ENCODE results near the gene NINJ2.
A peak's percentile ranks its signal among the peaks of the same experiment; 100 is the strongest.

Gene NINJ2

DNA sequence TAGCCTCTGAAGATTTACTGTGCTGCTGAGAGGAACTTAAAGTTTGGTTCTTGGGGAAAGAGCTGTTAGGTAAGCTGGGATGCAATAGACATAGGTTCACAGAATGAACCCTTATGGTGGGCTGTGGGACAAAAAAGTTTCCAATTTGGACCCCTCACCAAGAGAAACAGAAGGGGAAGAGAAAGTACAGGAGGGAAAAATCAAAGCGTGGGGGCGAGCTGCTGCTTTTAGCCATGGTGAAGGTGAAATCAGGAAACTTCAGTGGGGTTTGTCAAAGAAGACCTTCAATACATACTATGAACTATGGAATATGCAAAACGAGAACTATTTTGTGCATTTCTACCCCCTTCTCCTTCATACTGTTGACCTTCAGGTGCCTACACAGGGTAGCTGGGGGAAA lies 10.6 kb upstream of the NINJ2 start:
- no peak for DNase-seq (ENCODE audit: low spot score)

DNA sequence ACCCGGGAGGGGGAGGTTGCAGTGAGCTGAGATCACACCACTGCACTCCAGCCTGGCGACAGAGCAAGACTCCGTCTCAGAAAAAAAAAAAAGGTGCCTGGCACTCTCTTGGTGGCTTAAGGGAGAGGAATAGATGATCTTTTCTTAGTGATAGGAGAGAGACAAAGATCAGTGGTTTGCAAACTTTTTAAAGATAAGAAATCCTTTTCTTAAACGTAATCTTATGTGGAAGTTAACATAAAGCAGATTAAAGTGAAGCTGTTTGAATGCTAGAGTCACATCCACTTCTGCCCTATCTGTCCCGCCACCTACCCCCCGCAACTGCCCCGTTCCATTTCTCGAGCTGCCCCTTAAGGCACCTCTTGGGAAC lies 6.3 kb upstream of the NINJ2 start:
- DNase-seq (ENCODE audit: low spot score): no peak

DNA sequence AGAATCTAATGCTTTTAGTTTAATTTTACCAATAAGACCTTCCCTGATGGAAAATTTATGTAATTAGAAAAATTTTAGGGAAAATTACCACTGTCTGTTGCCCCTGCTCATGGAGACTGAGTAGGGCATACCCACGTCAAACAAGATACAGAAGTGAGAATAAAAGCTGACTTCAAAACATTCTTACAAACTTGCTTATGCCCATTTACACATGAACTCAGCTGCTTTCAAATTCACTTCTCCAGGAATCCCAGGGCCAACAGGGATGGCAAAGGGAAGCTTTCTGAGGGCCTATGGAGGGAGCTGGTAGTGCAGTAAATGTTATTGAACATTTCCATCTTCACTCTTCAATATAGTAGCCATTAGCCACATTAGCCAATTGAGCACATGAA lies 4.8 kb upstream of the NINJ2 start:
- DNase-seq (ENCODE audit: low spot score): no peak

DNA sequence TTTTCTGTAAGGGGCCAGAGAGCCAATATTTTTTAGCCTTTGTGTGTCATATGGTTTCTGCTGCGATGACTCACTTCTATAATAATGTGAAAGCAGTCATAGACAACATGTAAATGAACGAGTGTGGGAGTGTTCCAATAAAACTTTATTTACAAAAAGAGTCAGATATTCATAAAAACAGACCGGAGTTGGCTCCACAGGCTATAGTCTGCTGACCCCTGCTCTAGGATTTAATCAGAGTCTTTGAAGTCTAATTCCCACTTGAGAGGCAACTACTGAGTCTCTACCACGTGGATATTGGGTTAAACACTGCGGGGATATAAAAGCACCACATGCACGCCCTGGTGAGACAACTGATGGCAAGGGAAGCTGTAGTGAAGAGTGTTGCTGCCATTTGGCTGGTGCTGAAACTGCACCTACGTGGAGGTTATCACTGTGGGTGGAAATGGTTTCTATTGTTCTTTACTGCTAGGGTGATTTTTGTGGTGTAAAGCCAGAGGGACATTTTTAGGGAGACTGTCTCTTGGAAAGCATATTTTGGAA lies 3.6 kb upstream of the NINJ2 start:
- peak; percentile 51 for DNase-seq (ENCODE audit: low spot score)

DNA sequence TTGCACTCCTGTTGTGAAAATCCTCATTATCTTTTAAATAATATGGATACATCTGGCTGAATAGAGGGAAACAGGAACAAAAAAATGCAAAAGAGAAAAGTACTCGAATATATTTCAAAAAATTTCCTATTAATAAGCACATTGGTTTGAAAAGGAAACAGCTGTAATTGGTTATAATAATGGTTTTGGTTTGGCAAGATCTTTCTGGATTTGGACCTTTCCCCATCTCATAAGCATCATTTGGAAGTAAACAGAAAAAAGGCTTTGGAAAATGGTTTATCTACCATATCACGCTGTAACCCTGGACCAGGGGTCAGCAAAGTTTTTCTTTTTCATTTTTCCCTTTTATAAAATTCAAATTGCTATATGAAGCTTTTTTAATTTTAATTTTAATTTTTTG lies 2.8 kb upstream of the NINJ2 start:
- DNase-seq (ENCODE audit: low spot score): no peak

DNA sequence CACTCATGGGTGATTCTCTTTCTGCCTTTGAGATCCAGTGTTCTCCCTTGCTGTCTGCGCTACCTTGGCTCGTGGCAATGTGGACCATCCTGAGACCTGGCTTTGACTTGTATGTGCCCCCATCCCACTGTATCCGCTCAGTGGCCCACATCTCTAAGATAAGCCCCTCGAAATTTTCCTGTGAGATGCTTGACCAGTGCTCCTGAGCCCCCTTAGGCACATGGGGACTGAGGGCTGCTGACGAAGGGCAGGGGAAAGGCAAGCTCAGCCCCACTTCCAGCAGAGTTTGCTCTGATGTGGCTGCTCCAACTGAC lies 1.5 kb upstream of the NINJ2 start:
- DNase-seq (ENCODE audit: low spot score): no peak

DNA sequence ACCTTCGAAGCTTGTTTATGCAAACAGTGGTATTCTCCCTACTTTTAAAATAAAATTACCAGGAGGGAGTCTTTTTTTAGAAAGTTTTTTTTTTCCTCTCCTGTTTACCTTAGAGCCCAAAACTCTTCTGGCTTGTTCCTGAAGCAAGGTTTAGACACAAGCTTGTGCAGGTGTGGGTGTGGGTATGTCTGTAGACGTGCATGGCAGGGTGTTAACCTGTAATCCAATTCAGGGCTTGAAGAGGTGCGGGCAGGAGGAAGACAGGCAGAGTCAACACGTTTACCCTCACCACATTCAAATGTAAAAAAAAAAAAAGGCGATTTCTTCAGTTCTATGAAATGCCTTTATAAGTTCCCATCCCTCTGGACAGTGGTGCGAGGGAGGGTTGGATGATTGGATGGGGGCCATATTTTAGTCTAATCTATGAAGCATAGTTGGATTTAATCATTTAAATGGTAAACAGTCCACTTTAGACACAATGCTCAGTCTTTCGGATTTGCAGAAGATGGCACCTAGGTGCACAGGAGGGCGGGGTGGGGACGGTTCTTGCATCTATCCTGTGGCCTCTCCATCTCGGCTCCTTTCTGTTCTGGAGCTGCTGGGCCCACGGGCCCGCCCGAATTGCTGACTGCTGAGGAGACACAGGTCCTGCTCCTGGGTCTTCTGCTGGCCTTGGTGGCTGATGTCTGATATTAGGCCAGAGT lies 982 bp upstream of the NINJ2 start:
- no peak for DNase-seq (ENCODE audit: low spot score)

DNA sequence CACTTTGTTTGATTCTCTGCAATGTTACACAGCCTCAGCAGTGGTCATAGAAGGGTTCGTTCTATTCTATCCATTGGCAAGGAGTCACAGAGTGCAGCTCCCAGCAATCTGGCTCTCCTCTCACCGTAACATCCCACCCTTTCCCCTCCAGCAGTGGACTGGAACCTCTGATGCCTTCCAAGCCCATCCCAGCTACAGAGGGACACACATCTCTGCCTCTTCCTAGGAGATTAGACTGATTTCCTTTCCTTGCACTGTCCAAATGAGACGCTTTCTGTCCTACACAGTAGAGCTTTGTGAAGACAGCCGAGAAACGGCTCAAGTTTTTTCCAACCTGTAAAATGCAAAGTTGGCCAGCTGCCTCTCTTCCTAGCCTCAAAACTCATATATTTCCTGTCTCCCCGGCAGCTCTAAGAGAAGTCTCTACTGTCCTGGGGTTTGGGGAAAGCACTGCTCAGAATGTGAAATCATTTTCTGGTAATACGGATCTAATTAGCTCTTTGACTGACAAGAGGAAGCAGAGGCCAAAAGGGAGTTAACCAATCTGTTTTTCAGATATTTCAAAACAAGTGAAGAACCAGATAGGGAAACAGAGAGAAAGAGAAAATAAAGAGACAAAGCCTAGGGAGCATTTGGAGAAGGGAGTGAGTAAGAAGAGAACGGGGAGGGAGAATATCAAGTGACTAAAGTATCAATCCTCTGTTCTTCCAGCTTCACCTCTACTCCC lies 516 bp downstream of the NINJ2 start:
- DNase-seq (ENCODE audit: low spot score): no peak

DNA sequence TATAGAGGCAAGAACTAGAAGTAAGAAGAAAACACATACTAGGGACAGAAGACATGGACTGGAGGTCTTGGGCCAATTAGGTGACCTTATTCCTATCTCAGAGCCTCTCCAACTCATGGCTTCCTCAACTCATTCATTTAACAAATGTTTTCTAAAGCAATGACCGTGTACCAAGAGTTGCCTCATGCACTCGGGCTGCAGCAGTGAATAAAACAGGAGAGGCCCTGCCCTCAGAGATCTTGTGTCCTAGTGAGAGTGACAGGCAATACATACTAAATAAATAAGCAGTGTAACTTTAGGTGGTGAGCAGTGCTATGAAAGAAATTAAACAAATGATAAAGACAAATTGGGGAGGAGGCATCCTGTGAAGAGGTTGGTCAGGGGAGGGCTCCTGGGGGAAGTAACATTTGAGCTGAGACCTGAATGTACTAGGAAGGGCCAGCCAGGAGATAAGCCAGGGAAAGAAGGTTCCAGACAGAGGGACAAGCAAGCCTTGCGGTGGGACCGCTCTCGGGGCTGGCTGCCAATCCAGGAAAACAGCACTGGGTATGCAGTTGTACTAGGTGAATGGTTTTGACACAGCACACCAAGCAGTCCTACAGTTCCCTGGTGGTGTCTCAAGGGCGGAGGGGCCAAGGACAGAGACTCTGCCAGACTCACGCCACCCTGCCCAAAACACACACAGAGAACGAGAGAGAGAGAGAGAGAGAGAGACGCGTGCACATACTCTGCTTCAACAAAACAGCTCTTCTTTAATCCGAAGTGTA lies 1.3 kb downstream of the NINJ2 start:
- no peak for DNase-seq (ENCODE audit: low spot score)

DNA sequence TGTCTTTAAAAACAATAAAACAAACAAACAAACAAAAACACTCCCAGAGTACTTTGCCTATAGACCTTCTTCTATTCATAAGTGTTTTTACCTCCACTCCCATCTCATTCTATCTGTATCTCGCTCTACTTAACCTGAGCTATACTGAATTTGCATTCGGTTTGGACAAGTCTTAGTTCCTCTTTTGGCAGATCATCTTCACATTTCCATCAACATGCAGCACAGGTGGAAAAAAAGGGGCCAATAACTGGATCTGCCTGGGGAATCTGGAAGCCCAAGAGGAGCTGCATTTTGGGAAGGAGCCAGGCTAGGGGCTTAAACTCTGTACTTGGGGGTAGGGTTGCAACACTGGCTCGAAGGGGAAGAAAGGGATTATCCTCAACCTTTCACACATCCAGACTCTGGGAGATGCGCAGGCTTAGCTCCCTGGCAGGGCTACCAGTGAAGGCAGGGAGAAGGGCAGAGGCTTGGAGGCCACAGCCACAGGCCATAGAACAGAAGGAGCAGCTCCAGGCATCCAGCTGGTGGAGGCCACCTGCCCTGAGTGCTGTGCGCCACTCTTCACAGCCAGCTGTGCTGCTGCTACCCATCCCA lies 4.1 kb downstream of the NINJ2 start:
- DNase-seq (ENCODE audit: low spot score): no peak

DNA sequence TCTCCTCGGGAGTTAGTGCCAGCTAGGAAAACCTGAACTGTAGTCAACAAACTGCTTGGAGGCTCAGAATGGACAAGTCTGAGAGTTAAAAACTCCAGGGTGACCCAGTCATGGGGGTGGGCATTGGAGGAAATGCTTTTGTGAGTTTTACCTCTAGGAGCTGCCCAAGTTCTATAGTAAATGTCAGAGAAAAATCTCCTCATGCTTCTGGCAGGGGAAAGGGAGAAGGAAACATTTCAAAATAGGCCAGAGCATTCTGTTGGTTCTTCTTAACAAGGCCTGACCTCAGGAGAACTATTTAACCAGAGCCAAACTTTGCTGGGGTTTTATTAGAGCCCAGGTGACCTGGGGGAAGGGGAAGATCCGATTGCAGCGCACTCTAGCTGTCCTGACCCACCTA lies 12.3 kb downstream of the NINJ2 start:
- peak; percentile 35 for DNase-seq (ENCODE audit: low spot score)

DNA sequence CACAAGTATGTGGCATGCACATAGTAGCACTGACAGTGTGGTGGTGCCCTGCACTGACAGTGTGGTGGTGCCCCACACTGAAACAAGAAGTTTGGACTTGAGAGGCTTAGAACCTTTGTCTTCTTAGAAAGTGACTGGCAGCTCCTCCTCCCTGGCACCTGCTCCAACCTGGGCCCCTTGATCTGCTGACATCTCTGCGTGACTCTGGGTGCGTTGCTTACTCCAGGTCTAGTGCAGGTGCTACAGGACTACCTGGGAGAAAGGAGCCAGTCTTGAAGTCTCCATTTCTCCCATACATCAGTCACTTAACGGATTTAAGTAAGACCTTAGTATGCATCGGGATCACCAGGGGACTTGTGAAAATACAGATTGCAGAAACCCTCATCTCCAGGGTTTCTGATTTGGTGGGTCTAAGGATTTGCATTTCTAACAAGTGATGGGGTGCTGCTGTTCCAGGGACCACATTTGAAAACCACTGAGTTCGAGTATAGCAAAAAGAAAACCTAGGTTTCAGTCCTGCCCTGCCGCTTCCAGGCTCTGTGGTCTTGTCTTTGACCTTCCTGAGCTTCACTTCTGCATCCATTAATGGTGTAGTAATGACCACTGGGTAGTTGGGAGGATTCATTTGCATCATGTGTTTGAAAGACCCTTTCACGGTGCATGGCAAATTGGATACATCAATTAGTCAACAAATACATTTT lies 15.7 kb downstream of the NINJ2 start:
- no peak for DNase-seq (ENCODE audit: low spot score)

DNA sequence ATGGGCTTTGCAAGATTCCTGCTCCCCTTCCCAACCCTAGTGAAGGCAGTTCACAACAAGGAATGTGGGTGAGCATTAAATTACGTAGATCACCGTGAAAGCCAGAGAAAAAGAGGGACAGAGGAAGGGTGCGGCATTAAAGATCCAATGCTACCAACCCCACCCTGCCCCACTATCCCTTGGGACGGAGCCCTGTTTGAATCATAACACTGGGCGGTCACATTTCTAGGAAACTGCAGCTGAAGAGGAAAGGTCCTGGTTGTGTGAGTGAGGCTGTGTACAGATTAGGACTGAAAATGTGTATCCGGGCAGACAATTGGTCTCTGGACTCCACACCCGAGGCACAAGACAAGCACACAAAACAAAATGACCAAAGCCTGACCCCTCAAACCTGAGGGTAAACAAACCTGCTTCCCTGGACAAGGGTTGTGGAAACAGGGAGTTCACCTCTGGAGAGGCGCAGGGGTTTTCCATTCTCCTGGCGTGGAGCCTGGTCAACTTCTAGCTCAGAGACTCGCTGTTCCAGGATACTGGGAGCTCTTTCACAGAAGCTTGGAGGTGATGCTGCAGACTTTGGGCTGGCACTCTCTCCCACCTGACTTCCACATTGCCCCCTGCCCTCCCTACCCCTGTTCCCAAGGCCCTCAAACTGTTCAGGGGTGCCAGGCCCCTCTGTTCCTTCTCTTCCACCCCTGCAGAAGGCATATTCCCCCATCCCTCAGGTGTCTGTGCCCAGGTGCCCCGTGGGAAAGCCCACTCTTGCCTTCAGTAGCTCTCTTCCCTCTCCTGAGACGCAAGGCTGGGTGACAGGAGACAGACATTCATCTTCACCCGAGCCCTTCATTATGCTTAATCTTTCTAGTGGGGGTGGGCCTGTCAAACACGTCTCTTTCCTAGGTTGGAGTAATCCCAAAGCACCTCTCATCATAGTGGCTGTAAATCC lies 16.5 kb downstream of the NINJ2 start:
- no peak for DNase-seq (ENCODE audit: low spot score)

DNA sequence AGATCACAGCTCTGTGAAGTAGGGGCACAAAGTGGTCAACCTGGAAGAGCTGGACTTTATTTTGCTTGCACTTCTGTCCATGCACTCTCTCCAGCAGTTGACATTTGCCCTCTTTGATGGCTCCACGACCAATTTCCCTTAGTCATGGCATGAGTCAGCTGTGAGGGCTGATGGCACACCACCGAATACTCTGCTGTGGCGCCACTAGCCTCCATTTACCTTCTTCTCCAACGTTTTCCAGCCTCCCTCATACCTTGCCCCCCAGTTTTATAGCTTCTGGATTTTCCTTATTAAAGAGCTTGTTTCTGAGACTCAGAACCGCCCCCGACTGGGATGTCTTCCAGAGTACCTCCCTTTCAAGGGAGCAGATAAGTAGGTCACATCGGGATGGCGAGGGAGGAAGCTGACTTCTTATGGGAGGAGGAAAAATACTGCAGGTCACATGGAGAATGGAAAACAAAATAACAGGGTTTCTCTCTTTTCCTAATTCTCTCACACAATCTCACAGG lies 17.6 kb downstream of the NINJ2 start:
- no peak for DNase-seq (ENCODE audit: low spot score)

DNA sequence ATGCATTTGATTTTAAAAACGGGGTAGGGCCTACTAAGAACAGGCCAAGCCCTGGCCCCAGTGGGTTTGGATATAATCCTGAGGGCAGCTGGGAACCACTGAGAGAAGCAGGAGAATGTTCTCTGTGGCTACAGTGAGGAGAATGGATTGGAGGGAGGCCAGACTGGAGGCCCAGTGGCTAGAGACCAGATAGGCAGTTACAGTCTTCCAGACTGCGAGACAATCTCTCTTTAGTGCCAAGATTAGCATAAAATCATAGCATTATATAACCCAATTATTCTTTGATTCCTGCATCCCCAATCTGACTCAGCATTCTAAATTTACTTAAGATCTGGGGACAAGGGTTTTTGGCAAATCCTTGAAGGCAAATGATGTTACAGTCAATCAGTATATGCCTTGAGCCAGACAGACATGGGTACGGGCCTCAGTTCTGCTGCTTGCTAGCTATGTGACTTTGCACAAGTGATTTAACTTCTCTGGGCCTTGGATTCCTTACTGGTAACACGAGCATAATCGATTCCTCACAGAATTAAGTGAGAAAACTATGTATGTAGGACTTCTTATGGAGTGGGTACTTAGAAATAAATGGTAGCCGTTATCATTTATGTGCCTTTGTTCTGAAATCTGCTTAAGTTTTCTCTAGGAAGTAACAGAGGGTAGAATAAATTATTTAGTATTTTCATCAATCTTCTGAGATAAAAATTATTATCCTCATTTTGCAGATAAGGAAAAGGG lies 18.3 kb downstream of the NINJ2 start:
- DNase-seq (ENCODE audit: low spot score): no peak

DNA sequence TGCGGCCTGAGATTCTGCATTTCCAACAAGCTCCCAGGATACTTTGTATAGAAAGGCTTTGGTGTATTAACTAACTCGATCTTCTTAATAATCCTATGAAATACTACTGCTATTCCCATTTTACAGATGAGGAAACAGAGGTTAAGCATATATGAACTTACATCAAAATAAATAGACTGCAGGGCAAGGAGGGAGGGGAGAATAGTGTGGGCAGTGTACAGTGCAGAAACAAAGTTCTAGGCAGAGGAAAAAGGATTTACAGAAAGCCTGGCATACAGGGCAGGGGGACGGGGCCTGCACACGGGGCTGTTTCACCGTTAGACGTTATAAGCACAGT lies 19.0 kb downstream of the NINJ2 start:
- no peak for DNase-seq (ENCODE audit: low spot score)

DNA sequence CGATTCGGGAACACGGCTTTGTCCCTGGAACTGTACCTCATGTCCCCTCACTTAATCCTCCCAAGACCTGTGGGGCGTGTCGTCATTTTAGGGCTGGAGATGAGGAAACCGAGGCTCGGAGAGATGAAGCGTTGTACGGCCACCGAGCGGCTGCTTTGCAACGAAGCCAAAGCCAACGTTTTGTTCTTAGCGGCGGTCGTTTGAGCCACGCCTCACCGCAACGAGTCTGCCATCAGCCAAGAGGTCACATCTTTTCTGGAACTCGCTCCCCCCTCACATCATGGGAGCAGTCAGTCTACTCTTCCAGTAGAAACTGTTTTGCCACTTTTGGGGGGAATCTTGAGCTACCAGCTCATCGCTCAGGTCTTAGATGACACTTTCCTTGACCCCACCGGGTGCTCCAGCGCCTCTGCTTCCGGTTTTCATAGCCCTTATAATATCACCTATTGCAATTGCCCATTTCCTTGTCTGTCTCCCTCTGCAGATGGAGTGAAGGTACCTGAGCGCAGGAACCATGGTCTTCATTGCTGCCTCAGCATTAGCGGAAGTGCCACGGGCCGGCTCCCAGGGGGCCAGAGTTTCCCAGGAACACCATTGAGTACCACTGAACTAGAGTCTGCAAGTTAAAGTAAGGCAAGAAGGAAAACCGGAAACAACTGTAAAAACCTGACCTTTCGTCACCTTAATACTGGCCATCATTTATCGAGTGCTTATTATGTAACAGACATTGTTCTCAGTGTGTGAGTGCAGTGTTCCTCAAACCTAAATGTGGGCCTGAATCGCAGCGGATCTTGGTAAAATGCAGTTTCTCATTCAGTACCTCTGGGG lies 19.6 kb downstream of the NINJ2 start:
- no peak for DNase-seq (ENCODE audit: low spot score)

DNA sequence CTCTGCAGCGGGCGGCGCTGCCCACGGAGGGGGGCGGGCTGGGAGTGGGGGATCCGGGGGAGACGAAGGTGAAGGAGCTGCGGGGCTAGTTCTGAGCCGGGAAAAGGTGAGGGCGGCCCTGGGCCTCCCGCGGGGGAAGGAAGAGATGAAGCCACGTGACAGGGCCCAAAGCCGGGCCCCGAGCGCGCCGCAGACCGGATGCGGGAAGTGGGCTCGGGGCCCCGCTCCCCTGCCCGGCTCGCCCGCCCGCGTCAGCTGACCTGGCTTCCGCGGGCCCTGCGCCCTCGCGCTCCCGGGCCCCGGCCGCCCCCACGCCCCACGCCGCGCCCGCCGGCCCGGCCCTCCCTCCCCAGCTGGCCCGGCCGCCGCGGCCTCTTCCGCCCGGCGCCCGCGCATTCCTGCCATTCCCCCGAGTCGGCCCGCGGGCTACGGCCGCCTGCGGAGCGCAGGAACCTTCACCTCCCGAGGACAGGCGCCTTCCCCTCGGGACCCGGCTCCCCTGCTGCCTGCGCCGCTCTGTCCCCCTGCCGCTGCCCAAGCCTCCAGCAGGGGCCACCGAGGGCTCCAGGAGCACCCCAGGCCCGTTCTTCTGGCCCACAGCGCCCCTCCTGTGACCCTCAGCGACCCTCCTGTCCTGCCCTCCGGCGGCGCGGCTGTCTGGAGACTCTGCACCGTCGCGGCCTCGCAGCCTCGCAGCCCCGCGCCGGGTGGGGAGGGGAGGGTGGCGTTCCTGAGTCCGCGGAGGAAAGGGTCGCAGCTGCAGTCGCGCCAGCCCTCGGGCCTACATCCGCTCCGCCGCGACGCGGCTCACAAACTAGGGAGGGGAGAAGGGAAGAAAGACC lies 20.4 kb downstream of the NINJ2 start:
- DNase-seq (ENCODE audit: low spot score): peak; percentile 71
